B cell (primary cell): ENCODE measurements around the gene RRP15. TPM values are rescaled to one million over a fixed set of nuclear protein-coding genes. Genes with fewer than 3 reads are reported as not detected.

Experiments used
- ATAC-seq: fragments of 200-7000 bp; cut with Tn5 transposase; one replicate; pipeline ENCODE4 v1.10.0; 2021; ENCODE audit warnings: low read depth, mild to moderate bottlenecking, moderate number of reproducible peaks, moderate library complexity
- CTCF ChIA-PET: fragments of 350-600 bp; sonication (Branson Sonifier 250); formaldehyde crosslinking; loops from one replicate; lab custom pipeline; 2021; ENCODE audit warnings: antibody characterized with exemption, inconsistent platforms; lab: Charles Lee
- POLR2A ChIA-PET: fragments of 350-600 bp; sonication (Branson Sonifier 250); formaldehyde crosslinking; loops from one replicate; lab custom pipeline; 2021; ENCODE audit warnings: antibody characterized with exemption; lab: Charles Lee
- DNase-seq: peaks from one replicate; pipeline ENCODE4 v3.0.0; 2013
- H2AFZ ChIP-seq: 2 replicates; pipeline ENCODE4 v1.6.1; 2012; ENCODE audit warnings: mild to moderate bottlenecking, low read depth, low read length; ENCODE audit not compliant: insufficient read depth, poor library complexity, severe bottlenecking
- H3K27ac ChIP-seq, 2 donors: 1 replicate in 1 of 2; 2 replicates in 1 of 2; pipeline ENCODE4 v1.5.1; 2012 to 2013; ENCODE audit warnings: low read length in 2 of 2, mild to moderate bottlenecking in 2 of 2, moderate library complexity in 1 of 2
- H3K27me3 ChIP-seq, 4 experiments: fragments of 200-600 bp in 1 of 4; sonication (generic) in 1 of 4; replicated peaks in 1 of 4; 1 replicate in 2 of 4; 2 replicates in 2 of 4; pipeline versions ENCODE4 v1.6.1 to v1.7.0; 2013 to 2016; ENCODE audit warnings: low read length in 3 of 4, mild to moderate bottlenecking in 2 of 4, mixed read lengths in 1 of 4, moderate library complexity in 1 of 4; ENCODE audit not compliant: insufficient read depth in 4 of 4, control insufficient read depth in 3 of 4; ENCODE audit errors: control extremely low read depth in 1 of 4
- H3K36me3 ChIP-seq, 2 experiments: replicated peaks in 1 of 2; 1 replicate in 1 of 2; 2 replicates in 1 of 2; pipeline versions ENCODE4 v1.6.1 to v1.7.1; 2013; ENCODE audit warnings: low read length in 1 of 2; ENCODE audit not compliant: insufficient read depth in 2 of 2, control insufficient read depth in 1 of 2; ENCODE audit errors: control extremely low read depth in 1 of 2, extremely low read depth in 1 of 2
- H3K4me1 ChIP-seq, 2 donors: fragments of 200-600 bp in 1 of 2; sonication (generic) in 1 of 2; 1 replicate in 1 of 2; 2 replicates in 1 of 2; pipeline versions ENCODE4 v1.5.1 to v1.6.1; 2013 to 2017; ENCODE audit warnings: low read length in 2 of 2; ENCODE audit not compliant: control insufficient read depth in 2 of 2, insufficient read depth in 2 of 2
- H3K4me2 ChIP-seq: replicated peaks from 2 replicates; pipeline ENCODE3; 2012; ENCODE audit warnings: mild to moderate bottlenecking, low read depth, low read length; ENCODE audit not compliant: poor library complexity, severe bottlenecking
- H3K4me3 ChIP-seq, 5 experiments: fragments of 200-600 bp in 1 of 5; sonication (generic) in 1 of 5; 1 replicate in 3 of 5; 2 replicates in 2 of 5; pipeline versions ENCODE4 v1.5.1 to v1.7.0; 2011 to 2016; ENCODE audit warnings: low read length in 4 of 5, mild to moderate bottlenecking in 4 of 5, low read depth in 2 of 5, control low read depth in 1 of 5, moderate library complexity in 1 of 5; ENCODE audit not compliant: insufficient read depth in 1 of 5; ENCODE audit errors: control extremely low read depth in 1 of 5, extremely low read depth in 1 of 5
- H3K79me2 ChIP-seq: fragments of 200-600 bp; sonication (generic); one replicate; pipeline ENCODE4 v1.6.0; 2016; ENCODE audit warnings: low read length; ENCODE audit not compliant: control insufficient read depth, insufficient read depth
- H3K9ac ChIP-seq: fragments of 200-600 bp; sonication (generic); 2 replicates; pipeline ENCODE4 v1.6.1; 2017; ENCODE audit warnings: mild to moderate bottlenecking, low read length, moderate library complexity
- H3K9me3 ChIP-seq, 3 donors: one replicate each; pipeline versions ENCODE4 v1.6.1 to v1.7.1; 2013; ENCODE audit warnings: low read length in 2 of 3; ENCODE audit not compliant: control insufficient read depth in 2 of 3, insufficient read depth in 1 of 3; ENCODE audit errors: control extremely low read depth in 1 of 3
- H4K20me1 ChIP-seq: 2 replicates; pipeline ENCODE4 v1.6.0; 2012; ENCODE audit warnings: mild to moderate bottlenecking, low read length; ENCODE audit not compliant: insufficient read depth, control insufficient read depth, poor library complexity, severe bottlenecking
- H3K27ac Mint-ChIP-seq: one replicate; pipeline ENCODE4 v1.8.0; 2021; ENCODE audit warnings: mixed read lengths
- H3K27me3 Mint-ChIP-seq: one replicate; pipeline ENCODE4 v1.8.0; 2021; ENCODE audit warnings: mixed read lengths
- H3K4me1 Mint-ChIP-seq: one replicate; pipeline ENCODE4 v1.8.0; 2021; ENCODE audit warnings: mixed read lengths
- H3K4me3 Mint-ChIP-seq: one replicate; pipeline ENCODE4 v1.8.0; 2021; ENCODE audit warnings: mixed read lengths
- H3K9me3 Mint-ChIP-seq: one replicate; pipeline ENCODE4 v1.8.0; 2022; ENCODE audit warnings: mixed read lengths; ENCODE audit not compliant: insufficient read depth
- EZH2 ChIP-seq: IDR thresholded peaks from 2 replicates; pipeline ENCODE4 v1.6.1; 2012; ENCODE audit warnings: borderline replicate concordance, low read depth, mild to moderate bottlenecking, moderate library complexity, low read length; ENCODE audit not compliant: insufficient read depth, poor library complexity, severe bottlenecking
- WGBS: methylation state at CpG from one replicate; pipeline ENCODE4 v1.1.5; 2013; ENCODE audit warnings: missing lambda C conversion rate; ENCODE audit not compliant: insufficient coverage; 5-methylcytosine and 5-hydroxymethylcytosine counted together
- intact Hi-C: fragments of 100-400 bp; cut with micrococcal nuclease; formaldehyde crosslinking; loops from one replicate; pipeline ENCODE4 v1.10.0; 2022
- polyA plus RNA-seq: library from polyadenylated mRNA; depleted of rRNA; stranded (reverse); fragments of >200 nt; gene quantifications from 2 replicates; pipeline ENCODE4 v1.2.3, GENCODE V29; 2012
- total RNA-seq, 2 donors: library from RNA; stranded (reverse); fragments of 120-200 nt in 1 of 2; gene quantifications; 1 replicate in 1 of 2; 2 replicates in 1 of 2; pipeline versions ENCODE4 v1.2.3 to v1.2.4, GENCODE V29; 2013 to 2022
- TF ChIP-seq, protein P1 (sequence below): fragments of 200-600 bp; IDR thresholded peaks from one replicate; pipeline ENCODE4 v1.8.0; 2022; ENCODE audit warnings: antibody characterized with exemption, mild to moderate bottlenecking

The RRP15 gene
- total and polyA plus RNA-seq, 2 donors (not counting 1 experiment from before 2014, with no cell fraction given), result 1.3 to 20.2 TPM

DNA sequence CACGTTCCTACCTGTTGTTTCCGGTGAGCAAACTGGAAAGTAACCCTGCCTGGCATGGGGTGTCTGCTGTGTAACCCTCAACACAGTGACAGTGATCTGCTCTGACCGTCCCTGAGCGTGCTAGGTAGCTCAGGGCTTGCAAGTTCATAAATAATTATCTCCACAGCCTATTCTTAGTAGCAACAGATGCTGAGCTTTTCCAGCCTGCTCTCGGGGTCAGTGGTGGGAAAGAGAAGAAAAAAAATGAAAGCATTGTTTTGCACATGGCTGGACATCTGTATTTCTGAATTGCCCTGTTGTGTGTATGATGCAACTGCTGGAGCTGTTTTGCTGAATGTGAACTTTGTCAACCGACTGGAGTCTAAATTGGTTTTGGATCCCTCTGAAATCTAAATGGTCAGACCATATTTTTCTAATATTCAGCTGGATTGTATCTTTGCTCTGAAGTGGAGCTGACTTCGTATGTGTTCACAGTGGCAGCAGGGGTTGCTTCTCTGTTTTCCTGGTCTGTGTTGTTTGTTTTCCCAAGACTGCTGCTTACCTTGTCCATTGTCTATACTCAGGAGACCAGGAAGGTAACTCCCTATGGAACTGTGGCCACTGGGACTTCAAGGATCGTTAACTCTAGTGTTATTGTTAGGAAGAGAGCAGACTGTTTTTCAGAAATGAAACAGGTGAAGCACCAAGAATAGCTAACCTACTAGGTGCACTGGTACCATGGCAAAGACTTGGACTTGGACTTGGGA lies 87.0 kb downstream of the RRP15 start:
- CTCF ChIA-PET, result no interaction called here
- no peak overlapping the region for H3K27ac Mint-ChIP-seq
- H2AFZ ChIP-seq, result no peak overlapping the region

More for the DNA sequence above, 87.0 kb downstream of the RRP15 start:
- no peaks in the 10 kb centered on the region for H3K27me3 Mint-ChIP-seq
- no peak for ATAC-seq
- H3K9me3 Mint-ChIP-seq, result no peaks in the 10 kb centered on the region
- H3K79me2 ChIP-seq, result no peaks in the 10 kb centered on the region
- H3K4me3 ChIP-seq, result no peak overlapping the region
- 87% methylated on average over 4 of the region's 8 CpGs for WGBS
- no peaks in the 10 kb centered on the region for H3K27me3 ChIP-seq
- no peaks in the 10 kb centered on the region for H3K9me3 ChIP-seq
- no peak overlapping the region for H3K27ac ChIP-seq
- H3K4me1 ChIP-seq, result peaks cover 2% of the 10 kb centered on the region in 2 donors
- H3K4me1 Mint-ChIP-seq, result peaks cover 5% of the 10 kb centered on the region
- POLR2A ChIA-PET, result no interaction called here
- no peak overlapping the region for H3K4me2 ChIP-seq
- DNase-seq, result no peak
- no peaks in the 10 kb centered on the region for H3K36me3 ChIP-seq
- H3K4me3 Mint-ChIP-seq, result no peak overlapping the region
- H4K20me1 ChIP-seq, result no peaks in the 10 kb centered on the region
- intact Hi-C loops, result no loop called here
- TF ChIP-seq, protein P1, sequence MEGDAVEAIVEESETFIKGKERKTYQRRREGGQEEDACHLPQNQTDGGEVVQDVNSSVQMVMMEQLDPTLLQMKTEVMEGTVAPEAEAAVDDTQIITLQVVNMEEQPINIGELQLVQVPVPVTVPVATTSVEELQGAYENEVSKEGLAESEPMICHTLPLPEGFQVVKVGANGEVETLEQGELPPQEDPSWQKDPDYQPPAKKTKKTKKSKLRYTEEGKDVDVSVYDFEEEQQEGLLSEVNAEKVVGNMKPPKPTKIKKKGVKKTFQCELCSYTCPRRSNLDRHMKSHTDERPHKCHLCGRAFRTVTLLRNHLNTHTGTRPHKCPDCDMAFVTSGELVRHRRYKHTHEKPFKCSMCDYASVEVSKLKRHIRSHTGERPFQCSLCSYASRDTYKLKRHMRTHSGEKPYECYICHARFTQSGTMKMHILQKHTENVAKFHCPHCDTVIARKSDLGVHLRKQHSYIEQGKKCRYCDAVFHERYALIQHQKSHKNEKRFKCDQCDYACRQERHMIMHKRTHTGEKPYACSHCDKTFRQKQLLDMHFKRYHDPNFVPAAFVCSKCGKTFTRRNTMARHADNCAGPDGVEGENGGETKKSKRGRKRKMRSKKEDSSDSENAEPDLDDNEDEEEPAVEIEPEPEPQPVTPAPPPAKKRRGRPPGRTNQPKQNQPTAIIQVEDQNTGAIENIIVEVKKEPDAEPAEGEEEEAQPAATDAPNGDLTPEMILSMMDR, result no peak
- no peak for TF ChIP-seq EZH2
- no peak overlapping the region for H3K9ac ChIP-seq
